Stimulated activated naive B cell treated with anti-CD40 and anti-IgM and Interleukin-4, amounts not matched to agents 10 μg/mL and 1 μg/mL and 100 μg/mL, for 72 hours (primary cell): ENCODE measurements around the gene LIPA.
"Not testable (repeated sequence)": the region's sequence is repeated elsewhere in the genome, so short reads cannot be mapped to it uniquely, and the experiment has no call there.

Experiments used
- ATAC-seq, 2 donors: fragments of 150-1000 bp; cut with Tn5 transposase; replicated peaks; 2 replicates each; pipeline ENCODE4 v1.10.0; 2021; ENCODE audit warnings: moderate library complexity in 1 of 2
- DNase-seq: peaks from one replicate; pipeline ENCODE4 v3.0.0; 2021
- H3K27ac Mint-ChIP-seq: one replicate; pipeline ENCODE4 v1.8.0; 2022; ENCODE audit warnings: mild to moderate bottlenecking, mixed read lengths
- H3K27me3 Mint-ChIP-seq, 2 donors: one replicate each; pipeline ENCODE4 v1.8.0; 2022; ENCODE audit warnings: mixed read lengths in 2 of 2
- H3K36me3 Mint-ChIP-seq, 2 donors: one replicate each; pipeline ENCODE4 v1.8.0; 2022; ENCODE audit warnings: mixed read lengths in 2 of 2, mild to moderate bottlenecking in 1 of 2
- H3K4me1 Mint-ChIP-seq, 2 donors: one replicate each; pipeline ENCODE4 v1.8.0; 2022; ENCODE audit warnings: mixed read lengths in 2 of 2, mild to moderate bottlenecking in 1 of 2
- H3K4me3 Mint-ChIP-seq, 2 donors: one replicate each; pipeline ENCODE4 v1.8.0; 2022; ENCODE audit warnings: mild to moderate bottlenecking in 2 of 2, mixed read lengths in 2 of 2, moderate library complexity in 1 of 2
- H3K9me3 Mint-ChIP-seq, 2 donors: one replicate each; pipeline ENCODE4 v1.8.0; 2022; ENCODE audit warnings: mixed read lengths in 2 of 2, mild to moderate bottlenecking in 1 of 2

Gene LIPA

DNA sequence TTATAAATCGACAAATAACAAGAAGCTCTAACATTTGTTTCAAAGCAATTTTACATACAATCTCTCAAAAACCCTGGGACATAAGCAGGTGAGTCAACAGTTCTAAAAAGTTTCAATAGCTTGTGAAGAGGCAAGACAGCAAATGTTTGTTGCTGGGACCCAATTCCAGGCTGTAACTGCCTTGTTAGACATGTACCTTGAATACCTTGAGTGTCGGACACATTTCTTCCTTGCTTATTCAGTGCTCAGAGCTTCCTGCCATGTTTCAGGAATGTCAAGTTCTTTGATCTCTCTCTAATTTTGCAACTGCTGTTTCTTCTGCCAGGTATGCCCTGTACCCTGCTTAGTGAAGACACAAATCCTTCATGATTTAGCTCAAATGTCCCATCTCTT, 49.5 kb downstream of the LIPA start:
- H3K36me3 Mint-ChIP-seq, result no peaks in the 10 kb centered on the region
- no peaks in the 10 kb centered on the region for H3K9me3 Mint-ChIP-seq
- no peak overlapping the region for H3K27ac Mint-ChIP-seq
- no peak for ATAC-seq
- H3K4me1 Mint-ChIP-seq, result peaks cover 7 to 9% of the 10 kb centered on the region in 2 donors
- H3K4me3 Mint-ChIP-seq, result no peak overlapping the region
- H3K27me3 Mint-ChIP-seq, result peaks cover 14 to 16% of the 10 kb centered on the region in 2 donors
- DNase-seq, result no peak

DNA sequence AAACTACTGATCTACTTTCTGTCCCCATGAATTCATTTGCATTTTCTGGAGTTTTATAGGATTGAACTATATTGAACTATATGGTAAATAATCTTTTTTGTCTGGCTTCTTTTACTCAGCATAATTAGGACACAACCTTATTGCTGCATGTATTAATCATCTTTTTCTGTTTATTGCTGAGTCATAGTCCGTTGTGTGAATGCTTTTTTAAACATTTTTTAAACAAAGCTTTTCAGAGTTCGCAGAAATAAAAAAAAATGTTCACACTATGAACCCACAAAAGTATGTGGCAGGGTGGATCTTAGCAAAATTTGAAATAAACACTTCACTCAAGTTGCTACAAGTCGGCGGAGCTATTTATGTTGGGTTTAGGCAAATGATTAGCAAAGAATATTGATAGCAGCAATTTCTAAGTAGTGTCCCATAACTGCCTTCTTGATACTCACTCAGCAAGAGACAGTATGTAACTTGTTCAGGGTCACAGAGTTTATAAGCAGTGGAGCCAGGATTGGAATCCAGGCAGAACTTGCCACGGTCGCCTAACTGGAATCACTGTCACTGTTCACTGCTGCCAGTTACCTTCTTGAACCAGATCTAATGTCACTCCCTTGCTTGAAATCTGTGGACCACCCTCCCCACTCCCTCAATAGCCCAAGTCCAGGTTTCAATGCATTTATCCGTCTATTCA, 50.1 kb downstream of the LIPA start:
- Mint-ChIP-seq H3K9me3 (no peaks in the 10 kb centered on the region), H3K4me1 (peaks cover 3 to 4% of the 10 kb centered on the region in 2 donors), H3K27me3 (peaks cover 8 to 11% of the 10 kb centered on the region in 2 donors), H3K36me3 (no peaks in the 10 kb centered on the region), H3K27ac (no peak overlapping the region), H3K4me3 (no peak overlapping the region)
- DNase-seq (no peak), ATAC-seq (no peak)

DNA sequence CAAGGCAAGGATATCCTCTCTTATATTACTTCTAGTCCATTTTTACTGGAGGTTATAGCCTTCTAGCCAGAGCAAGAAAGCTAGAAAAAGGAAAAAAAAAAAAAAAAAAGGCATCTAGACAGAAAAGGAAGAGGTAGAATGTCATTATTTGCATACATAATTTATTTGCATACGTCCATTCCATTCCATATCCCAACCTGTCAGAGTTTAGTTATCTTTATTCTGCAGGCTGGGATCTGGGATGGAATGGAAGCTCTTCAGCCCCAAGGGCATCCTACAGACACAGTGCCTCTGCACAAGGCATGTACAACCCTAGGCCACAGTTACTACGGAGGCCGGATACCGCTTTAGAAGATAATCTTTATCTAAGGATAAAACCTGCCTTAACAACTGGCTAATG, 54.1 kb downstream of the LIPA start:
- Mint-ChIP-seq H3K36me3 (no peaks in the 10 kb centered on the region), H3K27ac (no peak overlapping the region), H3K27me3 (peaks cover 0 to 15% of the 10 kb centered on the region in 2 donors), H3K9me3 (peaks cover 0 to 3% of the 10 kb centered on the region in 2 donors), H3K4me1 (peaks cover 0 to 7% of the 10 kb centered on the region in 2 donors), H3K4me3 (no peak overlapping the region)
- DNase-seq, result no peak
- no peak for ATAC-seq

DNA sequence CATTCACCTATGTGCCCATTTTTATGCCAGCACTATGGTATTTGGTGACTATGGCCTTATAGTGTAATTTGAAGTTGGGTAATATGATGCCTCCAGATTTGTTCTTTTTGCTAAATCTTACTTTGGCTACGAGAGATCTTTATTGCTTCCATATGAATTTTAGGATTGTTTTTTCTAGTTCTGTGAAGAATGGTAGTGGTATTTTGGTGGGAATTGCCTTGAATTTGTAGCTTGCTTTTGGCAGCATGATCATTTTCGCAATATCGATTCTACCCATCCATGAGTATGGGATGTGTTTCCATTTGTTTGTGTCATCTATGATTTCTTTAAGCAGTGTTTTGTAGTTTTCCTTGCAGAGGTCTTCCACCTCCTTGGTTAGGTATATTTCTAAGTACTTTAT, 60.3 kb downstream of the LIPA start:
- H3K9me3 Mint-ChIP-seq, H3K4me3 Mint-ChIP-seq, H3K27ac Mint-ChIP-seq: not testable (repeated sequence)

DNA sequence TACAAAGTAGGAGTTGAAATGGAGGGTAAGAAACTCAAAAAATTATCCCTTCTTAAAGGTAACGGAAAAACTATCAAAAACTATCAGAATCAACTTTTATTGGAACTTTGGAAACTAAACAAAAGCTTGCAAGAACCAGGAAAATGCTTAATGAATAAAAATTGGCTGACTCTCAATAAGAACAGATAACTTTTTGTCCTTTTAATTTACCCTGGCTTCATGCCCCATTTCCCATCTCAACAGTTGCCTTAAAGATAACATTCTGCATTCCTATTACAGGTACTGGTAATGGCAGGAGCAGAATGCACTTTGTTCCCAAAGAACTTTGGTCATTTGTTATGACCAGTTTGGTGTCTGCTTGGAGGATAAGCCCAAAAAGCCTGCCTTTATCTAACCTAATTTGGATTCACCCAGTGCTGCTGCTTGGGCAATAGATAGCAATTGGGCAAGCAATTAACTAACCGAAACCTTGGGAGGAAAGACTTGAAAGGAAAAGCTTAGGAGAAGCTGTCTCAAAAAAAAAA, 62.3 kb downstream of the LIPA start:
- peaks cover 10 to 15% of the 10 kb centered on the region in 2 donors for H3K27me3 Mint-ChIP-seq
- DNase-seq (no peak), ATAC-seq (no peak)
- H3K4me1 Mint-ChIP-seq, result peaks cover 6 to 24% of the 10 kb centered on the region in 2 donors
- H3K27ac Mint-ChIP-seq, result no peak overlapping the region
- no peak overlapping the region for H3K4me3 Mint-ChIP-seq
- peaks cover 0 to 3% of the 10 kb centered on the region in 2 donors for H3K9me3 Mint-ChIP-seq
- H3K36me3 Mint-ChIP-seq, result no peaks in the 10 kb centered on the region

More for the DNA sequence above, 60.3 kb downstream of the LIPA start:
- H3K4me1 Mint-ChIP-seq, ATAC-seq, H3K36me3 Mint-ChIP-seq, DNase-seq: not testable (repeated sequence)
- H3K27me3 Mint-ChIP-seq, result peaks cover 10 to 15% of the 10 kb centered on the region in 2 donors

DNA sequence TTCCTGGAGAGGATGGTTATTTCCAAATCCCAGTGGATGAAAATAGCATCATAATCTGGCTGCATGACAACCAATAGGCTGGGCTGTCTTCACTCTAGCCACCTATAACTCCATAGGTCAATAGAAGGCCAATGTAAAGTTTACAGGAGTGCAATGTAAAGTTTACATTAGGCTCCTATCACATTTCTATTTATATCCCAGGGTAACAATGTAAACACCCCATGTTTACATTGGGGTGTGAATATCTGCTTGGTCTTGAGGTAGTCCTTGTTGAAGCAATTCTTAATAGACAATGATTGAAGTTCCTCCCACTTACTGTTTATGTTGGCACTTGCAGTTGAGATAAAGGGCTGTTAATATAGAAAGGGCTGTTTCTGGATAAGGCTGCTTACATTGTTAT, 65.9 kb downstream of the LIPA start:
- peaks cover 0 to 7% of the 10 kb centered on the region in 2 donors for H3K27me3 Mint-ChIP-seq
- H3K4me3 Mint-ChIP-seq, result no peak overlapping the region
- no peaks in the 10 kb centered on the region for H3K9me3 Mint-ChIP-seq
- ATAC-seq, result no peak
- H3K27ac Mint-ChIP-seq, result no peak overlapping the region
- no peaks in the 10 kb centered on the region for H3K36me3 Mint-ChIP-seq
- no peak for DNase-seq
- H3K4me1 Mint-ChIP-seq, result peaks cover 10 to 25% of the 10 kb centered on the region in 2 donors

DNA sequence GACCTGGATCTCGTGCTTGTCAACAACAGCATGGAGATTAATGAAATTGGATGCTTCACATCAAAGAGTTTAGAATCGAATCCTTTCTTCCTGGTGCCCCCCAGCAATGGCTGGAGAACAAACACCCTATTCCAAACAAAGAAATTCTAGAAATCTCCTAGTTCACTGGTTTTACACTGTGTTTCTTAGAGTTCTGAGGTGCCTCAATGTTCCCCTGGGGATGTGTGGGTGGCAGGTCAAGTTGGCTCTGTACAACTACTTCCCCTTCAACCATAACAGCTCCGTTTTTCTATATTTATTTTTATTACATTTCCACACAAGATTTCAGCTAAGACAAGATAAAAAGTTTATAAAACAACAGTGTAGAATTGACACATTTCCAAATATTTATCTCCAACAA, 66.9 kb downstream of the LIPA start:
- Mint-ChIP-seq H3K9me3 (no peaks in the 10 kb centered on the region), H3K36me3 (no peaks in the 10 kb centered on the region), H3K4me3 (peak overlapping the region in 1 of 2 donors; percentile 1), H3K4me1 (peaks cover 10 to 25% of the 10 kb centered on the region in 2 donors), H3K27ac (peak overlapping the region; percentile 79), H3K27me3 (peaks cover 0 to 7% of the 10 kb centered on the region in 2 donors)
- ATAC-seq (peak; percentile 83 to 85), DNase-seq (peak; percentile 43)

DNA sequence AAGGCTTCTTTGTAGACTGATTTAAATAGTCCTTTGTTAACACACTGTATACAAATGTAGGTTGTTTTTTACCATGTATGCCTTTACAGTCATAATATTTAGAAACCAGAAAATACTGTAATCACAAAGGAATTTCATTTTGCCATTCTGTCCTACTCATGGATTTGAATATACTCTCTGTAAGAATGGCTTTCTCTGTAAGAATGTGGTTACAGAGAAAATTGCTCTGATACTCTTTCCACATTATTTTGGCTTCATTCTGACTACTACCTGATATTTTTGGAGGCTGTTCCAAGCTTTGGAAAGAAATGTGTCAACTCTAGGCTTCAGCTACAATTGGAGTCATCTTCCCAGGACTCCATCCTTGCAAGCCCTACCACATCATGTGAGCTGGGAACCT, 68.0 kb downstream of the LIPA start:
- Mint-ChIP-seq H3K4me1 (peaks cover 10 to 25% of the 10 kb centered on the region in 2 donors), H3K27me3 (peaks cover 0 to 7% of the 10 kb centered on the region in 2 donors), H3K4me3 (no peak overlapping the region), H3K9me3 (no peaks in the 10 kb centered on the region), H3K27ac (no peak overlapping the region), H3K36me3 (no peaks in the 10 kb centered on the region)
- DNase-seq (no peak), ATAC-seq (no peak)

DNA sequence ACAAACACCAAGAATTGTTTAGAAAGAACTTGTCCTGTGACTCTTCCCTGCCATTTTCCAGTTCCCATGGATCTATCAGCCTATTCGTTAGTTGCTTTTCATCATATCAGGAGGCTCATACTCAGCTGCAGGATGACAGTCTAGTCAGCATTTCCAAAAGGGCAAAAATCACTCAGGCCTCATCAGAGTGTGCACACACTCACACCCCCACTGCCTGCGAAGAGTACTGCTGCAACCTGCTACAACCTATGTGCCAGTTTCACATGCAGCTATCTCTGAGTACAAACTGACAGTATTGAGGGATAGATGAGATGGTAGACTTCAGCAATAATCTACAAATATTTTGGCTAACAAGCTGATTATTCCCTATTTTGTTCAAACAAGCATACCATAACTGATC, 68.7 kb downstream of the LIPA start:
- Mint-ChIP-seq H3K27ac (no peak overlapping the region), H3K36me3 (no peaks in the 10 kb centered on the region), H3K27me3 (peaks cover 0 to 7% of the 10 kb centered on the region in 2 donors), H3K4me1 (peaks cover 10 to 25% of the 10 kb centered on the region in 2 donors), H3K4me3 (no peak overlapping the region), H3K9me3 (no peaks in the 10 kb centered on the region)
- ATAC-seq (no peak), DNase-seq (no peak)

DNA sequence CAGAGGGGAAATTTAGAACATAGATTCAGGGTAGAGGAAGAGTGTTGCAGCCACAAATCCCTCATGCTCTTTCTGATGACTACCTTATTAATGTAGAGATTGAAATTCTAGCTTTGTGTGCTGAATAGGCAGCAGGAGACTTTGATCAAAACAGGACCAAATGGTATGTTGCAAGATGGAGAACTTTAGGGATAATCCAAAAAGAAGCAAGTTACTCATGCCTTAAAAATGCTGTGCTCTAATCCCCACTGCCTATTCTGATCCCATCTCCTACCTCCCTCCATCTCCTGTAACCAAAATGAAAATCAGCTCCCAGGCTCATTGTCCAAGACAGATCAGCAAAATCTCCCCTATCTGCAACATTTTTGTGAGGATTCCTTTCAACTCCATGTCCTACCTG, 75.8 kb downstream of the LIPA start:
- DNase-seq, result no peak
- no peak for ATAC-seq
- H3K27ac Mint-ChIP-seq, result no peak overlapping the region
- H3K36me3 Mint-ChIP-seq, result no peaks in the 10 kb centered on the region
- H3K27me3 Mint-ChIP-seq, result peaks cover 9 to 19% of the 10 kb centered on the region in 2 donors
- no peaks in the 10 kb centered on the region for H3K4me1 Mint-ChIP-seq
- no peaks in the 10 kb centered on the region for H3K9me3 Mint-ChIP-seq
- H3K4me3 Mint-ChIP-seq, result no peak overlapping the region

DNA sequence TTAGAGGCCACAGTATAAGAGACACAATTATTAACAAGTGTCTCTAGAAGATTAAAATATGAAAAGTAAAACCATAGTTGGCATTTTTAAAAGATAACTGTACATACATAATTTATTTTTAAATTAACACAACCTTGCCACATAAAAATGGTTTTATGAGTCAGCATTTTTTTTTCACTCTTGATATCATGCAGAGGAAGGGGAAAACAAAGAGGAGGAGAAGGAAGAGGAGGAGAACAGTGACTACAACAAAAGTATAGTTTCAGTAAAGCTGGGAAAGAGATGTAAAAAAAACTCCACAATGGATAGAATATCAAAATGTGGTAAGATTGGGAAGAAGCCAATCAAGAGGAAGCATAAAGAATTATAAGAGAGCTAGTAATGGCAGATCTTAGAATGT, 78.5 kb downstream of the LIPA start:
- DNase-seq (no peak), ATAC-seq (no peak)
- H3K27ac Mint-ChIP-seq, result no peak overlapping the region
- no peaks in the 10 kb centered on the region for H3K36me3 Mint-ChIP-seq
- peaks cover 3 to 4% of the 10 kb centered on the region in 2 donors for H3K4me1 Mint-ChIP-seq
- H3K9me3 Mint-ChIP-seq, result no peaks in the 10 kb centered on the region
- no peak overlapping the region for H3K4me3 Mint-ChIP-seq
- peaks cover 17 to 19% of the 10 kb centered on the region in 2 donors for H3K27me3 Mint-ChIP-seq

DNA sequence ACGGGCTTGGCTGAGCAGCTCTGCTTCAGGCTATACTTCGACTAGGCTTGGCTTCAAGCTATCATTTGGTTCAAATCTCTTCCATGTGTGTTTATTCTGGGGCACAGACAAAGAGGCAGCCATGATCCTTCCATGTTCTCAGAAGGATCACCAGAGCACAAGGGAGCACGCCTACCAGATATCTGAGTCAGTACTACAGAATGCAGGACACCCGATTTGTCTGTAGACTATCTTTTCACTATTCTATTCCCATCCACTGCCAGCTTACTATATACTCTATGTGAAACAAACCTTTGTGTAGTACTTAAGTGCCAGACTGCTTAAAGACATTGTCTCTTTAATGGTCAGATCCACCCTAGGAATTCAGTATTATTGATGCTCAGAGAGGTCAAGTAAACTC, 79.6 kb downstream of the LIPA start:
- H3K9me3 Mint-ChIP-seq, result no peaks in the 10 kb centered on the region
- H3K27me3 Mint-ChIP-seq, result peaks cover 17 to 19% of the 10 kb centered on the region in 2 donors
- H3K4me1 Mint-ChIP-seq, result peaks cover 3 to 4% of the 10 kb centered on the region in 2 donors
- no peak for ATAC-seq
- no peak overlapping the region for H3K4me3 Mint-ChIP-seq
- no peak overlapping the region for H3K27ac Mint-ChIP-seq
- no peaks in the 10 kb centered on the region for H3K36me3 Mint-ChIP-seq
- DNase-seq, result no peak

DNA sequence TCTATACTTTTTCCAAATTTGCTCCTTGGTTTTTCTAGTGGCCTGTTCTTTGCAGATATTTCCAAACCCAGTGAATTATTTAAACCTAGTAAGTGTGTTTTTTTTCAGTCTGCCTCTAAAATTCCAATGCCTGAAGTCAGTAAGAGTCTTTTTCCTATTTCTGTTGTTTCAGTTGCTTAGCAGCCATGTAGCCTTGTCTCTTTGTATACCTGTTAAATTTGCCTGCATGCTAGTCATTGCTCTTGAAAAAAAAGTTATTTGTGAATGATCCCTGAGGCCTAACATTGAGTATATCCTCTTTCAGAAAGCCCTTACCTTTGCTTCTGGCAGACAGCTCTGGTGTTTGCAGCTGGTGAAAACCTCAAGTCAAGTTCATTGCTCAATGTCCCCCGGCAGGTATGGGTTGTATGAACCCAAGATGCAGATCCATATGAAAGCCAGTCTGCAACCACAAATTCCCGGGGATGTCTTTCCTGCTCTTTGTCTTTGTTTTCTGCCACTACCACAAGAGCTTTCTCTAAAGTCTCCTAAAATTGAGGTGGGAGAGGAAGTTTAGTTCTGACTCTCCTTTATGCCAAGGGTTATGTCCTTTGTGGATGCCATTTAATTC, 80.2 kb downstream of the LIPA start:
- Mint-ChIP-seq H3K4me3 (no peak overlapping the region), H3K27ac (no peak overlapping the region), H3K4me1 (peaks cover 5 to 6% of the 10 kb centered on the region in 2 donors), H3K27me3 (peaks cover 20 to 22% of the 10 kb centered on the region in 2 donors), H3K36me3 (no peaks in the 10 kb centered on the region), H3K9me3 (no peaks in the 10 kb centered on the region)
- DNase-seq (no peak), ATAC-seq (no peak)

DNA sequence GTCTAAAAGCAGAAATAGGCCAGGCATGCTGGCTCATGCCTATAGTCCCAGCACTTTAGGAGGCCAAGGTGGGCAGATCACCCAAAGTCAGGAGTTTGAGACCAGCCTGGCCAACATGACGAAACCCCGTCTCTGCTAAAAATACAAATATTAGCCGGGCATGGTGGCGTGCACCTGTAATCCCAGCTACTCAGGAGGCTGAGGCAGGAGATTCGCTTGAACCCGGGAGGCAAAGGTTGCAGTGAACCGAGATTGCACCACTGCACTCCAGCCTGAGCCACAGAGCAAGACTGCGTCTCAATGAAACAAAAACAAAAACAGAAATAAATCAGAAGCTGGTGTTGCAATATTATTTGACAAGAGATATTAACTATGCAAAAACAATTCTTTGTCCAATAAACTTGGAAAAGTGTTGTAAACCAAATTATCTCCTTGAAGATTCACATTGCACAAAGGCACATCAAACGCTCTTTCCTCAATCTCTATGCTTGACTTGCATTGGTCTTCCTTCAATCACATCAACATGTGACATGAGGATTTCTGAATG, 83.1 kb downstream of the LIPA start:
- H3K9me3 Mint-ChIP-seq, H3K4me3 Mint-ChIP-seq, H3K27ac Mint-ChIP-seq, DNase-seq, H3K36me3 Mint-ChIP-seq, ATAC-seq: not testable (repeated sequence)
- Mint-ChIP-seq H3K4me1 (peaks cover 19 to 32% of the 10 kb centered on the region in 2 donors), H3K27me3 (peaks cover 20 to 24% of the 10 kb centered on the region in 2 donors)

DNA sequence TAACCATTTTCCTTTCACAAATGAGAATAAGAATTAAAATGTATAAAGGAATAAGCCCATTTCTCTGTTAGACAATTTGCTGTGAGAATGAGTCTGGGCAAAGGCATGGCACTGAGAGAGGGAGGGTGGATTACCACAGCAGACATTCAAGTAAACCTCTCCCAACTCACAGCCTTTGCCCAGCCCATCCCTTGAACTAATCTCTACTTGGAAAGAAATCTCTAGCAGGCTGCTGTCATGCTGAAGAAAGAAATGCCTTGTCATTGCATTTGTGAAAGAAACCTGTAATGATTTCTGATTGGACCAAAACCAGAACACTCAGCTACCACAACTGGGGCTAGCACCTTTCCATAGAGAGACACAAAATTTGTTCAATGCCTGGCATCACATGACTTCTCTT, 83.7 kb downstream of the LIPA start:
- Mint-ChIP-seq H3K4me3 (no peak overlapping the region), H3K9me3 (no peaks in the 10 kb centered on the region), H3K27me3 (peaks cover 15 to 19% of the 10 kb centered on the region in 2 donors), H3K4me1 (peaks cover 22 to 36% of the 10 kb centered on the region in 2 donors), H3K27ac (no peak overlapping the region), H3K36me3 (no peaks in the 10 kb centered on the region)
- ATAC-seq (no peak), DNase-seq (no peak)
